ENCODE results near the gene ZNF783. TPM values are rescaled to one million over a fixed set of nuclear protein-coding genes. Genes with fewer than 3 reads are reported as not detected.

The ZNF783 gene
- total RNA-seq, 1 experiment from 2014 or later: 10.8 TPM

- peaks cover 9% of the 10 kb centered on the region for H3K36me3 ChIP-seq (ENCODE audit: insufficient read depth, low read length, poor library complexity, severe bottlenecking)
- no peak for TF ChIP-seq CTCF (conservative IDR thresholded peaks at IDR 0.05; ENCODE audit: low read depth, low read length)
- no peak for TF ChIP-seq EZH2 (IDR thresholded peaks at IDR 0.05; ENCODE audit: borderline replicate concordance, low read depth, low read length, poor library complexity, severe bottlenecking)
- peaks cover 7% of the 10 kb centered on the region for H3K4me1 ChIP-seq (ENCODE audit: insufficient read depth, low read length, poor library complexity, severe bottlenecking)
- no peaks in the 10 kb centered on the region for H3K27me3 ChIP-seq (replicated peaks; ENCODE audit: insufficient read depth, low read depth, low read length, poor library complexity)
- DNase-seq (ENCODE audit: low spot score): no peak
- H3K9me3 ChIP-seq (ENCODE audit: low read depth, low read length, poor library complexity, severe bottlenecking): no peaks in the 10 kb centered on the region
- BruUV-seq (replicated peaks): no TSS peak
- ChIA-PET POLR2A (ENCODE audit: low non-redundant PET) (no interaction called here), CTCF (no interaction called here)
- H3K4me3 ChIP-seq (ENCODE audit: low read depth, low read length, poor library complexity, severe bottlenecking): no peak overlapping the region
- no peak overlapping the region for H3K27ac ChIP-seq (ENCODE audit: low read depth, low read length, poor library complexity, severe bottlenecking)
- intact Hi-C loops (cut with micrococcal nuclease; ENCODE audit: unreplicated experiment): no loop called here
These were observed 18.2 kb downstream of the ZNF783 start for GRCh38 chr7:149280151-149280550.

- peaks cover 14% of the 10 kb centered on the region for H3K4me1 ChIP-seq (ENCODE audit: insufficient read depth, low read length, poor library complexity, severe bottlenecking)
- no peaks in the 10 kb centered on the region for H3K9me3 ChIP-seq (ENCODE audit: low read depth, low read length, poor library complexity, severe bottlenecking)
- BruUV-seq (replicated peaks): no TSS peak
- ChIA-PET CTCF (no interaction called here), POLR2A (ENCODE audit: low non-redundant PET) (no interaction called here)
- DNase-seq (ENCODE audit: low spot score): no peak
- no peak overlapping the region for H3K4me3 ChIP-seq (ENCODE audit: low read depth, low read length, poor library complexity, severe bottlenecking)
- H3K27ac ChIP-seq (ENCODE audit: low read depth, low read length, poor library complexity, severe bottlenecking): no peak overlapping the region
- no peaks in the 10 kb centered on the region for H3K27me3 ChIP-seq (replicated peaks; ENCODE audit: insufficient read depth, low read depth, low read length, poor library complexity)
- H3K36me3 ChIP-seq (ENCODE audit: insufficient read depth, low read length, poor library complexity, severe bottlenecking): peaks cover 7% of the 10 kb centered on the region
- intact Hi-C loops (cut with micrococcal nuclease; ENCODE audit: unreplicated experiment): no loop called here
- TF ChIP-seq CTCF (conservative IDR thresholded peaks at IDR 0.05; ENCODE audit: low read depth, low read length): no peak
- no peak for TF ChIP-seq EZH2 (IDR thresholded peaks at IDR 0.05; ENCODE audit: borderline replicate concordance, low read depth, low read length, poor library complexity, severe bottlenecking)
These were observed 18.9 kb downstream of the ZNF783 start for GRCh38 chr7:149280661-149281507.

- Histone ChIP-seq H3K36me3 (ENCODE audit: insufficient read depth, low read length, poor library complexity, severe bottlenecking) (peaks cover 6% of the 10 kb centered on the region), H3K9me3 (ENCODE audit: low read depth, low read length, poor library complexity, severe bottlenecking) (no peaks in the 10 kb centered on the region), H3K27ac (ENCODE audit: low read depth, low read length, poor library complexity, severe bottlenecking) (no peak overlapping the region), H3K4me1 (ENCODE audit: insufficient read depth, low read length, poor library complexity, severe bottlenecking) (peaks cover 14% of the 10 kb centered on the region), H3K4me3 (ENCODE audit: low read depth, low read length, poor library complexity, severe bottlenecking) (no peak overlapping the region), H3K27me3 (replicated peaks; ENCODE audit: insufficient read depth, low read depth, low read length, poor library complexity) (no peaks in the 10 kb centered on the region)
- ChIA-PET POLR2A (ENCODE audit: low non-redundant PET) (no interaction called here), CTCF (no interaction called here)
- no peak for TF ChIP-seq CTCF (conservative IDR thresholded peaks at IDR 0.05; ENCODE audit: low read depth, low read length)
- no peak for TF ChIP-seq EZH2 (IDR thresholded peaks at IDR 0.05; ENCODE audit: borderline replicate concordance, low read depth, low read length, poor library complexity, severe bottlenecking)
- no TSS peak for BruUV-seq (replicated peaks)
- intact Hi-C loops (cut with micrococcal nuclease; ENCODE audit: unreplicated experiment): no loop called here
- DNase-seq (ENCODE audit: low spot score): no peak
These were observed 19.7 kb downstream of the ZNF783 start for GRCh38 chr7:149281508-149282330.
